Measurements from ENCODE around the gene LSS.

The LSS gene

GRCh38 chr21:46165098-46165497 is 63.5 kb downstream of the LSS start:
- DNase-seq = no peak

- no peak for DNase-seq
Observed at GRCh38 chr21:46163380-46163779, 65.2 kb downstream of the LSS start.

GRCh38 chr21:46161633-46162592 is 66.7 kb downstream of the LSS start:
- DNase-seq = no peak

GRCh38 chr21:46160907-46161632 is 67.5 kb downstream of the LSS start:
- DNase-seq = no peak

GRCh38 chr21:46160657-46160906 is 68.0 kb downstream of the LSS start:
- DNase-seq = no peak

GRCh38 chr21:46159841-46160656 is 68.5 kb downstream of the LSS start:
- no peak for DNase-seq

- DNase-seq = no peak
Observed at GRCh38 chr21:46159390-46159789, 69.2 kb downstream of the LSS start.

- DNase-seq = no peak
Observed at GRCh38 chr21:46158666-46159300, 69.8 kb downstream of the LSS start.

GRCh38 chr21:46157987-46158451 is 70.6 kb downstream of the LSS start:
- no peak for DNase-seq

- DNase-seq = no peak
Observed at GRCh38 chr21:46157396-46157986, 71.1 kb downstream of the LSS start.

- no peak for DNase-seq
Observed at GRCh38 chr21:46156678-46157077, 71.9 kb downstream of the LSS start.

- DNase-seq = no peak
Observed at GRCh38 chr21:46156378-46156645, 72.3 kb downstream of the LSS start.

- DNase-seq = no peak
Observed at GRCh38 chr21:46155514-46156377, 72.8 kb downstream of the LSS start, which contains the start of gene FTCD. Gene FTCD (minus strand): TSS chr21:46155579. CDS start chr21:46155523, 56 bp downstream.

GRCh38 chr21:46154955-46155513 is 73.5 kb downstream of the LSS start:
- no peak for DNase-seq

- DNase-seq = no peak
Observed at GRCh38 chr21:46154155-46154954, 74.2 kb downstream of the LSS start.

GRCh38 chr21:46153247-46154154 is 75.1 kb downstream of the LSS start:
- peak; percentile 58 for DNase-seq

- DNase-seq = no peak
Observed at GRCh38 chr21:46152927-46153246, 75.7 kb downstream of the LSS start.

GRCh38 chr21:46151989-46152926 is 76.3 kb downstream of the LSS start:
- no peak for DNase-seq
